HFF-Myc (cell line): ENCODE measurements around the gene LTB4R2.

Source experiments
- DNase-seq: peaks from one replicate; pipeline ENCODE4 v3.0.0-alpha.2; 2011; ENCODE audit warnings: low read depth; ENCODE audit errors: extremely low read depth
- H3K4me3 ChIP-seq: replicated peaks from 2 replicates; pipeline ENCODE4 v1.5.1; 2011; ENCODE audit warnings: low read depth, mild to moderate bottlenecking, control low read depth, low read length
- TF ChIP-seq, protein P1 (sequence below): IDR thresholded peaks from 2 replicates; pipeline ENCODE4 v1.5.1; 2012; ENCODE audit warnings: mild to moderate bottlenecking, low read depth, low read length, control low read depth; ENCODE audit errors: missing control alignments

The LTB4R2 gene

DNA sequence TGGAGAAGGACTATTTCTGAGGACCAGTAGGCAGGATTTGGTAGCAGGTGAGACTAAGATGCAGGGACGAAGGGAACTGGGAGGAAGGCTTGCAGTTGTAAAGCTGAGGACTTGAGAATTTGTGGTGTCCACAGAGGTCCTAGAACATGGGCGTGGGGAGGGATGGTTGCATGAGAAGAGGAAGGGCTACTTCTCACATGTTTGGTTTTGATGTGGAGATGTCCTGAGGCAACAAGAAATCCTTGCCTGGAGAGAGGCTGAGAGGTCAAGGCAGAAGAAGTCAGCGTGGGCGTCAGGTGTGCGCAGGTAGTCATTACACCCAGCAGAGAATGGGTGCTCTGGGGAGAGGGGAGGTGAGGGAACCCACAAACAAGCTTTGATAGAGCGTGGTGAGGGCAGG lies 32.9 kb upstream of the LTB4R2 start:
- TF ChIP-seq, protein P1, sequence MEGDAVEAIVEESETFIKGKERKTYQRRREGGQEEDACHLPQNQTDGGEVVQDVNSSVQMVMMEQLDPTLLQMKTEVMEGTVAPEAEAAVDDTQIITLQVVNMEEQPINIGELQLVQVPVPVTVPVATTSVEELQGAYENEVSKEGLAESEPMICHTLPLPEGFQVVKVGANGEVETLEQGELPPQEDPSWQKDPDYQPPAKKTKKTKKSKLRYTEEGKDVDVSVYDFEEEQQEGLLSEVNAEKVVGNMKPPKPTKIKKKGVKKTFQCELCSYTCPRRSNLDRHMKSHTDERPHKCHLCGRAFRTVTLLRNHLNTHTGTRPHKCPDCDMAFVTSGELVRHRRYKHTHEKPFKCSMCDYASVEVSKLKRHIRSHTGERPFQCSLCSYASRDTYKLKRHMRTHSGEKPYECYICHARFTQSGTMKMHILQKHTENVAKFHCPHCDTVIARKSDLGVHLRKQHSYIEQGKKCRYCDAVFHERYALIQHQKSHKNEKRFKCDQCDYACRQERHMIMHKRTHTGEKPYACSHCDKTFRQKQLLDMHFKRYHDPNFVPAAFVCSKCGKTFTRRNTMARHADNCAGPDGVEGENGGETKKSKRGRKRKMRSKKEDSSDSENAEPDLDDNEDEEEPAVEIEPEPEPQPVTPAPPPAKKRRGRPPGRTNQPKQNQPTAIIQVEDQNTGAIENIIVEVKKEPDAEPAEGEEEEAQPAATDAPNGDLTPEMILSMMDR = no peak
- no peak for DNase-seq

DNA sequence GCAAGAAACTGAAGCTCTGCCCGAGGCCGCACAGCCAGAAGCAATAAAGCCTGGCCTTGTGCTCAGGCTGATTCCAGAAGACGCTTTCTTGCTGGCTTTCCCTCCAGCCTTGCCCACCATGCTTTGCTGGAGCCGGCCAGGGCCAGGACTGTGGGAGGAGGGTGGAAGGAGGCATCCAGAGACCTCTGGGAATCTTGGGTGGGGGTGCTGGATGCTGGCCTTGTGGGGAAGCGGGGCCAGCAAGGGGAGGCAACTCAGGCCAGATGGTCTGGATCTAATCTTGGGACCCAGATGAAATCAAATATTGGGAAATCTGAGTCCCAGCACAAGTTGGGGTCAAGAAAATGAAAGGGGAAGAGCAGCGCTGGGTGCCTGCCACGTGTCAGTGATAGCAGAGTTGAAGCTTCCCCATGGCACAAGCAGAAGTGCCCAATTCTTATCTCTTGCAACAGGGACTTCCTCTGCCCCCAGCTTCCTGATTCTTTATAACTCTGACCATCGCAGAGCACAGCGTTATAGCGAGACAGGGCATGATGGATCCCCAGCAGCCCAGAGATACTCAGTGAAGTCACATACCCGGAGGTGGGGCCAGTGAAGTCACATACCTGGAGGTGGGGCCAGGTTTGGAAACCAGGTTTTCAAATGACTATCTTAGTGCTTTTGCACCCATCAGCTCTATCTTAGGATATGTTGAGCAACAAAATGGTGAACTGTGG lies 32.2 kb upstream of the LTB4R2 start:
- TF ChIP-seq, protein P1 = no peak
- H3K4me3 ChIP-seq = no peak overlapping the region
- no peak for DNase-seq

More for the DNA sequence above, 32.9 kb upstream of the LTB4R2 start:
- H3K4me3 ChIP-seq = no peak overlapping the region

DNA sequence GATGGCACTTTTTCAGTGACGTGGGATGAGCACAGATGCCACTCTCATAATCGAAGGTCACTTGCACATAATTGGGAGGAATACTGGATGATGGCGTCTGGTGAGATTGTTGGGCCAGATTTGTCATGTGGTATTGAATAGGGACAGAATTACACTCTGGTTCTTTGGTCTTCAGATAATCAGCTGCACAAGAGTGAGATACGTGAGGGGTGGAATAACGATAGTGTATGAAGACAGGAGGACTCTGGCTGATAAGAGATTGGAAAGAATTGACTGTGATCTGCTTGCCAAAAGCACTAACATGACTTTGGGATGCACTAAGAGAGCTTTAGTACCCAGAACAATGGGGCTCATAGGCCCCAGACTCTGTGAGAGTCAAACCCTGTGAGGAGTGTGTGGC lies 31.5 kb upstream of the LTB4R2 start:
- H3K4me3 ChIP-seq = no peak overlapping the region
- no peak for DNase-seq
- TF ChIP-seq, protein P1 = no peak

DNA sequence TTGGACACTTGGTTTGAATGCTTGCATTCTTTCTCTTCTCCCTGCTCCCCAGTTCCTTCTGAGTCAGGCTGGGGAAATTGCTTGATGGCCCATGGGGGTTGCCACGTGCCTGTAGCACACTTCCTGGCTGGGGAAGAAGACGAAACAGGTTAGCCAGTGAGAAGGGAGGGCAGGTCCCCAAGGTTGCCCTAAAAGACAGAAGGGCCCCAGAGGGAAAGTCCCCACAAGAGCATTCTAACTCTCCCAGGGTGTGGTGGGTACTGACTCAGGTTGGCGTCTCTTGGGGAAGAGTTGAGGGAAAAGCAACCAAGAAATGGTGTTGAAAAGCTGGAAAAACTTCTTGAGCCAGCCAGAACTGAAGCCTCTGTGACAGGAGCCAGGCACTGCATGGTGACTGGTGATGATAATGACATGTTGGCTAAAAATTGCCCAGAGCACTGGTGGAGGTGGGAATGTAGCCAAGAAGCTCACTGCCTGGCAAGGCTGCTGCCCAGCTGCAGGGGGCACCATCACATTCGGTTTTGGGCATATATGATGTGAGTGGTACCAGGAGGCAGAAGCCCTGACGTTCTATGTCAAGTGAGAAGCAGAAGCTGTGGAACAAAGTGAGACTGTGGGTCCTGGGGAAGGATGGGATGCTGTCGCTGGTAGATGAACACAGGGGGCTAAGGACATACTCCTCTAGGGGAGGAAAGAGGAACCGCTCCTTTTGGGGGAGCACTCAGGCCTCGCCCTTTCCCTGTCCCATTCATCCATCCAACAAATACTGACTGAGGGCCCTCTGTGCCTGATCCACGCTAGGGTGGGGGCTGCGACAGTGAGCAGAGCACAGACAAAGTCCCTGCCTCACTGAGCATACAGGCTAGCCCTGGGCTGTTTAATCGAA lies 30.4 kb upstream of the LTB4R2 start:
- TF ChIP-seq, protein P1 = peak; percentile 24
- no peak for DNase-seq
- no peak overlapping the region for H3K4me3 ChIP-seq

DNA sequence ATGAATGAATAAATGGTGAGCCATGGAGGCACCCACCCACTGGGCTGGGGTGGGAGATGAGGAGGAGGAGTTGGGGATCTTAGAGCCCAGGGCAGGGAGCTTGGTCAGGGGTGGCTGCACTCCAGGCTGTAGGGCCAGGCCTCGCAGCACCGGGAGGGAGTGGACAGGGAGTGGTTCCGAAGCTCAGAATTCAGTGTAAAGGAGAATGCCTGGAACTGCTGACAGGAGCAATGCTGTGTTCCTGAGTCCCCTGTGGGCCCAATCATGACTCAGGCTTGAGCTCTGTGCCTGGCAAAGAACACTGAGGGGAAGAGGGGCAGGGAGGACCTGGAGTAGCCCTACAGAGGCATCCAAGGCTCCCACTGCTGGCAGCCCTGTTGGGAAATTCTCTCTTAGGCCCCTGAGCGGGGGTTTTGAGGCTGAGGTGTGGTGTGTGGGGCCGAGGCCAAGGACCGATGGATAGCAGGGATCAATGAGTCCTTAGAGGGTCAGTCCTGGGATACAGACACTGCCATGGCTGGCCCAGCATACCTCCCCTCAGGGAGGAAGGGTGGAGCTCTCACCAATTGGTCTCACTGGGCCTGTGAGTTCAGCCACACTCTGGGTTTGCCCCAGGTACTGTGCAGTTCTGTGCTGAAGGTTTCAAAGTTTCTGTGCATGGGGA lies 29.0 kb upstream of the LTB4R2 start:
- TF ChIP-seq, protein P1 = no peak
- H3K4me3 ChIP-seq = no peak overlapping the region
- no peak for DNase-seq

DNA sequence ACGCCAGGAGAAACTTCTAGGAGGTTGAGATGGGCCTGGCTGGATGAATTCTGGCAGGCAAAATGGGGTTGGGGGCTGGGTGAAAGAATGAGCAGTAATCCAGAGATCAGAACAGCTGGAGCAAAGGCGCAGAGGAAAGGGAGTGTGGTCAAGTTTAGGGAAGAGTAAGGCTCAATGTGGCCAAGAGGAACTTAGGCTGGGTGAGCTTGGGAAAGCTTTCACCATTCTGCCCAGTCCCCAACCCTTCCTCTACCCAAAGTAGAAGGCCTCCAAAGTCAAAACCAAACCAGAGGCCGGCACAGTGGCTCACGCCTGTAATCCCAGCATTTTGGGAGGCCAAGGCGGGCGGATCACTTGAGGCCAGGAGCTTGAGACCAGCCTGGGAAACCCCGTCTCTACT lies 28.3 kb upstream of the LTB4R2 start:
- TF ChIP-seq, protein P1 = no peak
- no peak for DNase-seq
- H3K4me3 ChIP-seq = no peak overlapping the region
